ENCODE results near the gene VPS50. TPM values are rescaled to one million over a fixed set of nuclear protein-coding genes. Genes with fewer than 3 reads are reported as not detected.

VPS50 gene
- total RNA-seq, 1 experiment from 2014 or later = 13.6 TPM

GRCh38 chr7:93315896-93316295 is 83.7 kb downstream of the VPS50 start:
- H3K79me1 ChIP-seq (ENCODE audit: insufficient read depth, low read depth, low read length, poor library complexity, severe bottlenecking) = no peaks in the 10 kb centered on the region
- H4K8ac ChIP-seq (replicated peaks; ENCODE audit: insufficient read length, low read depth, low read length) = no peak overlapping the region
- DNase-seq = no peak
- no peak overlapping the region for H3K56ac ChIP-seq (ENCODE audit: insufficient read length, low read depth, low read length)
- no peak overlapping the region for H3K4ac ChIP-seq (ENCODE audit: low read depth, low read length)
- no peak overlapping the region for H2BK15ac ChIP-seq (ENCODE audit: low read depth, low read length)
- no peak overlapping the region for H2AK5ac ChIP-seq (ENCODE audit: insufficient read length, low read length)
- no peaks in the 10 kb centered on the region for H3K79me2 ChIP-seq (ENCODE audit: insufficient read depth, low read length)
- H3T11ph ChIP-seq (ENCODE audit: low read length) = no peak overlapping the region
- no peaks in the 10 kb centered on the region; the same call in 1 of the 2 replicates for H3K4me1 ChIP-seq (ENCODE audit: insufficient read depth, low read length)
- TF ChIP-seq CTCF (conservative IDR thresholded peaks at IDR 0.05) = no peak
- H3K4me1 Mint-ChIP-seq = peaks cover 3 to 7% of the 10 kb centered on the region in 2 experiments; a peak in 1 of 4 replicates
- H3K27me3 ChIP-seq (ENCODE audit: insufficient read depth, low read length) = no peaks in the 10 kb centered on the region
- no peak overlapping the region for H3K4me3 Mint-ChIP-seq
- H2AFZ ChIP-seq (ENCODE audit: low read length) = no peak overlapping the region
- H3K9me3 Mint-ChIP-seq = no peaks in the 10 kb centered on the region
- no peak overlapping the region for H2BK5ac ChIP-seq (ENCODE audit: insufficient read length, low read length)
- no peak overlapping the region for H3K14ac ChIP-seq (ENCODE audit: insufficient read depth, low read length)
- H3K9ac ChIP-seq (ENCODE audit: extremely low read depth, insufficient read length, low read length) = no peak overlapping the region
- H3K23ac ChIP-seq (ENCODE audit: insufficient read length, low read depth, low read length) = no peak overlapping the region
- H3K18ac ChIP-seq (ENCODE audit: insufficient read length, low read depth, low read length) = no peak overlapping the region
- no peaks in the 10 kb centered on the region for H3K23me2 ChIP-seq (ENCODE audit: insufficient read length, low read depth, low read length, poor library complexity, severe bottlenecking)
- no peak overlapping the region for H4K5ac ChIP-seq (ENCODE audit: insufficient read length, low read depth, low read length)
- H3K27ac Mint-ChIP-seq = no peak overlapping the region
- no CpG with 5 or more reads among the region's 2 CpGs for WGBS (ENCODE audit: extremely low coverage, insufficient read length, low lambda C conversion rate)
- H3K36me3 Mint-ChIP-seq (ENCODE audit: insufficient read depth in 1 of 3, low read depth in 3 of 3) = peaks cover 0 to 2% (median 0%) of the 10 kb centered on the region in 3 experiments; a peak in 1 of 7 replicates
- no peak overlapping the region for H2BK20ac ChIP-seq (ENCODE audit: low read depth, low read length, poor library complexity, severe bottlenecking)
- H3K27me3 Mint-ChIP-seq (ENCODE audit: low read depth) = no peaks in the 10 kb centered on the region
- no peak overlapping the region for H4K91ac ChIP-seq (ENCODE audit: insufficient read length, low read depth, low read length)
- H3K4me2 ChIP-seq (ENCODE audit: insufficient read depth, insufficient read length, low read length) = no peak overlapping the region
- H2BK12ac ChIP-seq (ENCODE audit: insufficient read length, low read depth, low read length) = no peak overlapping the region
- H3K27ac ChIP-seq (ENCODE audit: insufficient read length, low read depth, low read length) = no peak overlapping the region
- H2BK120ac ChIP-seq (ENCODE audit: low read depth, low read length, poor library complexity, severe bottlenecking) = no peak overlapping the region
- H3K9me3 ChIP-seq (ENCODE audit: control insufficient read depth, low read depth, low read length) = no peaks in the 10 kb centered on the region
- no peaks in the 10 kb centered on the region for H4K20me1 ChIP-seq (ENCODE audit: control insufficient read depth, insufficient read depth, insufficient read length)
